GM04504 (cell line): ENCODE results near the gene NUP88.
"Not testable (repeated sequence)": the region's sequence is repeated elsewhere in the genome, so short reads cannot be mapped to it uniquely, and the experiment has no call there.

ENCODE experiments used
- DNase-seq: peaks from one replicate; pipeline ENCODE4 v3.0.0-alpha.2; 2012; ENCODE audit warnings: low read depth

The NUP88 gene

GRCh38 chr17:5419356-5419958 lies at the start of gene NUP88:
Gene NUP88, minus strand, starts transcription at chr17:5419662. Its CDS starts 12 bp downstream, at chr17:5419650.
- peak; percentile 90 for DNase-seq

GRCh38 chr17:5468075-5468473 lies 48.6 kb upstream of the NUP88 start:
- DNase-seq, result no peak

- no peak for DNase-seq
Observed at GRCh38 chr17:5467416-5467815, 48.0 kb upstream of the NUP88 start.

- no peak for DNase-seq
Observed at GRCh38 chr17:5466295-5466694, 46.8 kb upstream of the NUP88 start.

DNA sequence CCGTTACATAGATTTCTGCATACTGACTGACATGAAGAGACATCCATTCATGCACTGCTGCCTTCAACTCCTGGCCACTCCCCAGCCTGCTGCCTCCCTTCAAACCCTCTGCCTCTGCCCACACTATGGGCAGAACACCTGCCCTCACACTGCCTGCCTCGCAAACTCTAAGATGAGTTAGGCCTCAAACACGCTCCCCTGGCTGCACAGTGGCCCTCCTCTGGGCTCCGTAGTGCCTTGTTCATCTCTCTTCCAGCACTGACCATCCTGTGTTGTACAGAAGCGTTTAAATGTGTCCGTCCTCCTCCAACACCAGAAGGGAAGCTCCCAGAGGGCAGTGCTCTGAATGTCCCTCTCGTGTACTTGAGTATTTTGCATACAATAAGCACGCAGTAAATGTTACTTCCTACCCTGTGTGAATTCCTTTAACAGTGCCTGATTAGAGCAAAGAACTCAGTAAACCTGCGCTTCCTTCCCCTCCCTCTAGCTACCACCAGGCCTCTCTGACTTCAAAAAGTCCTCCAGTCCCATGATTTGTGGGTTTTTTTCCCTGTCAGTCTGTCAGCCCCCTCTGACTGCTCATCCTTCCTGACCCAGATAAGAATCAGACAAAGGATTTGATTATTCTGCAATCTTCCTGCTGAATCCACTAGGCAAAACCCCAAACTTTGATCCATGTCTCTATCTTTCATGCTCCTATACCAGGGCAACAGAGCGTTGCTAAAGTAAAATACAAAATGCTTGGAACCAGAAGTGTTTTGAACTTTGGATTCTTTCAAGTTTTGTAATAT lies 45.5 kb upstream of the NUP88 start:
- DNase-seq, result no peak

DNA sequence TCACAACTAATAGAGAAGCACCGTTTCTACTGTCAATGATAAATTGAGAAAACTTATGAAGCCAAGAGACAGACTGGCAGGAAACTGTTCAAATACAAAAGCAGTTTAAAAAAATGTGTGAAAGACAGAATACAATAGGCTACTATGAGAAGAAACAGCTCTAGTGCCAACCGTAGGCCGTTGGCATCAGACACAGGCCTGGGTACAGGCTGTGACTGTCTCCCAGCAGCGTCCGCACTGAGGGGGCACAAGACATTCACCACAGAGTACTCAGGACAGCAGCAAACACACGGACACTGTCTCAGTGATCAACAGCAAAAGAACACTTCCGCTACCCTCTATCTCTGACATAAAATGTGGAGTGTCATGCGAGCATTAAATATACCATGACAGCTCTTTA lies 27.3 kb upstream of the NUP88 start:
- DNase-seq, result no peak

- no peak for DNase-seq
Observed at GRCh38 chr17:5444209-5444608, 24.7 kb upstream of the NUP88 start.

- DNase-seq, result no peak
Observed at GRCh38 chr17:5443728-5444127, 24.3 kb upstream of the NUP88 start.

GRCh38 chr17:5439446-5439764 lies 19.9 kb upstream of the NUP88 start:
- DNase-seq, result no peak

DNA sequence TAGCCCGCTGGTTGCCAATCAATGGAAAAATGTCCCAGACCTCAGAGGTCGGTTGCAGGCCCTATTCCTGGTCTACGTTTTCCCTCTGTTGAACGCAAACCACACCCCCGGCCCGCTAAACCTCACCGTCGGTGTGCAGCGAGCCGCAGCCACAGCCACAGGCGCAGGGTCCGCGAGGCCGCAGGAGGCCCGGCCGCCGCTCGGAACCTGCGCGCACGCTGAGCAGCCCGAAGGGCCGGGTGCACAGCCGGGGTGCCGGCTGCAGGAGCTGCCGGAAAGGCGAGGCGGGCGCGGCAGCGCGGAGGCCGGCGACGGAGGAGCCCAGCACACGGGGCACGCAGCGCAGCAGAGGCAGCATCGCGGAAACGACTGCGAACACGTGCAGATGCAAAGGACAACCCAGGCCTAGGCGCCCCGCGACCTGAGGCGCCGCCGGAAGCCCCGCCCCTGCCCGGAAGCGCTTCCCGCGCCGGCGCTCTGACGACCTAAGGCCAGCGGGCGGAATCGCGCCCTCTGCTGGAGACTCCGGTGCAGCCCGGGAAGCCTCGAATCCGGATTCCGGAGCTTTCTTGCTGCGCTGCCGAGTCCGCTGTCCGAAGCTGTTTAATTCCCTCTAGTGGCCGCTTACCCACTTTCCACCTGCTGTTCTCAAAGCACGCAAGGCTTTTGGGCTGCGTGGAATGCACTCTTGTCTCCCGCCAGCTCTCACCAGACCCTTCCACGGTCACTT lies 19.4 kb upstream of the NUP88 start, which contains the start of gene C1QBP:
Gene C1QBP, minus strand, starts transcription at position 440 of the 730 bp plus-strand sequence. Its CDS starts 82 bp downstream, at position 358.
- DNase-seq, result peak; percentile 80

- DNase-seq, result no peak
Observed at GRCh38 chr17:5437721-5438317, 18.4 kb upstream of the NUP88 start.

DNA sequence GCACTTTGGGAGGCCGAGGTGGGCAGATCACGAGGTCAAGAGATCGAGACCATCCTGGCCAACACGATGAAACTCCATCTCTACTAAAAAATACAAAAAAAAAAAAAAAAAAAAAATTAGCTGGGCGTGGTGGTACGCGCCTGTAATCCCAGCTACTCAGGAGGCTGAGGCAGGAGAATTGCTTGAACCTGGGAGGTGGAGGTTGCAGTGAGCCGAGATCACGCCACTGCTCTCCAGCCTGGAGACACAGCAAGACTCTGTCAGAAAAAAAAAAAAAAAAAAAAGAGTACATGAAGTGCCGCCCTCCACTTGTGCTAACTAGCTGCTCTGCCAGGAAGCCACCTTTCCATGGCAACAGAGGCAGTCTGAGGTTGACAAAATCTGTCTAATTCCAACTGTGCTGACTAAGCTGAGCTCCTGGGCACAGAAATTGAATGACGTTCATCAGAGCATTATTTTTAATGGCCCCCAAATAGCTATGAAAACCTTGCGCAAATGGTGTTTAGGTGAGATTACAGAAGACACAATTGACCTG lies 16.4 kb upstream of the NUP88 start:
- DNase-seq, result not testable (repeated sequence)

- no peak for DNase-seq
Observed at GRCh38 chr17:5434984-5435383, 15.5 kb upstream of the NUP88 start.

- DNase-seq, result no peak
Observed at GRCh38 chr17:5431949-5432556, 12.6 kb upstream of the NUP88 start.

DNA sequence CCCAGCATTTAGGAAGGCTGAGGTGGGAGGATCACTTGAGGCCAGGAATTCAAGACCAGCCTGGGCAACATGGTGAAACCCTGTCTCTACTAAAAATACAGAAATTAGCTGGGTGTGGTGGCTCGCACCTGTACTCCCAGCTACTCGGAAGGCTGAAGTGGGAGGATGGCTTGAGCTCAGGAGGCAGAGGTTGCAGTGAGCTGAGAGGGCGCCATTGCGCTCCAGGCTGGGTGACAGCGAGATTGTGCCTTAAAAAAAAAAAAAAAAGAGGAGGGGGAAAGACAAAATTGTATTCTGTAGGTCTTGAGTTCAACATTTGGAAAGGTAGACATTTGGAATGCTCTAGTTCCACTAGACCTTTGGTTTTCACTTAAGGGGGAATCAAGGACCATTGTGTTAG lies 11.8 kb upstream of the NUP88 start:
- not testable (repeated sequence) for DNase-seq

DNA sequence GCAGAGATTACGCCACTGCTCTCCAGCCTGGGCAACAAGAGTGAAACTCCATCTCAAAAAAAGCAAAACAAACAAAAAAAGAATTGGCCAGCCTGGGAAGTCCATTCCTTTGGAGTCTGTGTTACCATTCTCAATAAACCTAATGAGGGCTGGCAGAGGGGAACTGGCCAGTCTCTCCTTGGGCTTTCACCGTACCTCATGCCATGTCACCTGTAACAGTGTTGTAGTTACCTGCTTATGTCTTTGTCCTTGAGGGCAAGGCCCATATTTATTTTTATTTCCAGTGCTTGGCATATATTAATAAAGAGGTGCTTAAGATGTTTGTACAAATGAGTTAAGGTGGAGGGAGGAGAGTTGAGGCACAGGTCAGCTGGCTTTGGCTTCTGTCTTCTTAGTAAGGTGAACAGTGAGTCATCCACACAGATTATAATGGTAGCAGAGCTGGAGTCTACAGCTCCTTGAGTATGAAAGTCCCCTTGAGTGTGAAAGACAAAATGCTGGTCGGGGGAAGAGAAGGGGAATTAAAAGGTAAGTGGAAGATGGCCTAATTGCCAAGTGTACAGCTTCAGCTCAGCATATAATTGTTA lies 11.0 kb upstream of the NUP88 start:
- DNase-seq, result no peak

DNA sequence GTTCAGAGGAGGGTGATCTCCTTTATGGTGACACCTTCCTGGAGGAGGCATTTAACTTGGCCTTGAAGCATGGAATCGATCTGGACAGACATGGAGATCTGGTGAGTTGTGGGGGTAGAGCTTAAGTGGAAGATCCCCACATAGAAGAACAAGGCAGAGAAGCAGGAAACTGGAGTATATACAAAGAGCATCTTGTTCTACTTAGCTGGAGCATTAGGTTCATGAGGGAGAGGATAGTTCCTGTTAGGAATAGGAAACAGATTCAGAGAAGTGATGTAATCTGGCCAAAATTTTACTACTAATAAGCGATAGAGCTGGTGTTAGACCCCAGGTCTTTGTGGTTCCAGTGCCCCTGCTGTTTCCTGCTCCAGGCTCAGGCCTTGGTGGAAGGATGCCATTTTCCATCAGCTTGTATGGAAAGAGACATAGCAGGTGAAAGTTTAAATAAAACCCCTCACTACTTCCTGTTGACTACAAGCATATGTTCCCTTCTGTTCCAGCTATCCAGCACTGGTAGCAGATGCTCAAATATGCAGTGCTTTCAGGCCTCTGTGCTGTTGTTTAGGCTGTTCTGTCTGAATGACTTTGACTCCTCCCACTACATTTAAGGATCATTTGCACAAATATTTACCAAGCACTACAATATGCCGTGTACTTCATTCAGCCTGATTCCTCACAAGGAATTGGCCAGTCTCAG lies 9.9 kb upstream of the NUP88 start:
- no peak for DNase-seq

- no peak for DNase-seq
Observed at GRCh38 chr17:5425826-5426225, 6.4 kb upstream of the NUP88 start.

DNA sequence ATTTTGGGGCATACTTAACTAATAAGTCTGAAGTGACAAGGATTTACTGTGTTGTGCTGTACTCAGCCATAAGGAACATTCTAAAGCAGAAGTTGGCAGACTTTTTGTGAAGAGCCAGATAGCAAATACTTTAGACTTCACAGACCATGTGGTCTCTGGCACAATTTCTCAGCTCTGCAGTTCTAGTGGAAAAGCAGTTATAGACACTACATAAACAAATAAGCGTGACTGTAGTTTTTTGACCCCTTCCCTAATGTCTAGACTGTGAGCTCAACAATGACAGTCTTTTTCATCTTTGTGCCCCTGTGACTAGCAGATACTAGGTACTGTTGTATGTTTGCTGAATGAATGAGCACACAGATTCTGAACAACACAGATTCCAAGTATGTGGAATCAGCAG lies 5.4 kb upstream of the NUP88 start:
- no peak for DNase-seq

- DNase-seq, result peak; percentile 46
Observed at GRCh38 chr17:5422505-5422904, 3.0 kb upstream of the NUP88 start.
